Measurements from ENCODE around the gene KRTAP1-3. TPM values are rescaled to one million over a fixed set of nuclear protein-coding genes. Genes with fewer than 3 reads are reported as not detected.

Gene KRTAP1-3
- polyA plus RNA-seq, 3 donors: not detected

Other genes with a start within 250 kb of the KRTAP1-3 start
- not detected for gene KRT28, start 234.9 kb downstream of the KRTAP1-3 start, polyA plus RNA-seq (ENCODE audit: insufficient read length in 3 of 3)
- 10 to 100 TPM; 33.0 to 44.7 (median 41.0) TPM for gene KRT10, start 212.3 kb downstream of the KRTAP1-3 start, polyA plus RNA-seq (ENCODE audit: insufficient read length in 3 of 3)
- not detected for gene KRT12, start 167.7 kb downstream of the KRTAP1-3 start, polyA plus RNA-seq (ENCODE audit: insufficient read length in 3 of 3)
- gene KRT20, start 149.6 kb downstream of the KRTAP1-3 start, polyA plus RNA-seq (ENCODE audit: insufficient read length in 3 of 3): under 1 TPM in 2 of 3 donors, not detected in 1; 0.17 to 0.37 TPM
- gene KRT23, start 97.2 kb downstream of the KRTAP1-3 start, polyA plus RNA-seq (ENCODE audit: insufficient read length in 3 of 3): 1 to 10 TPM in 2 of 3 donors, under 1 TPM in 1; 0.45 to 2.2 (median 2.0) TPM
- not detected for gene KRT39, start 67.9 kb downstream of the KRTAP1-3 start, polyA plus RNA-seq (ENCODE audit: insufficient read length in 3 of 3)
- not detected for gene KRT40, start 50.5 kb downstream of the KRTAP1-3 start, polyA plus RNA-seq (ENCODE audit: insufficient read length in 3 of 3)
- not detected for gene KRTAP3-3, start 40.7 kb downstream of the KRTAP1-3 start, polyA plus RNA-seq (ENCODE audit: insufficient read length in 3 of 3)
- gene KRTAP3-2, start 35.0 kb downstream of the KRTAP1-3 start, polyA plus RNA-seq (ENCODE audit: insufficient read length in 3 of 3): not detected
- gene KRTAP3-1, start 25.7 kb downstream of the KRTAP1-3 start, polyA plus RNA-seq (ENCODE audit: insufficient read length in 3 of 3): not detected
- gene KRTAP1-5, start 7.7 kb downstream of the KRTAP1-3 start, polyA plus RNA-seq (ENCODE audit: insufficient read length in 3 of 3): not detected
- not detected for gene KRTAP1-4, start 4.7 kb downstream of the KRTAP1-3 start, polyA plus RNA-seq (ENCODE audit: insufficient read length in 3 of 3)
- gene KRTAP1-1, start 6.6 kb upstream of the KRTAP1-3 start, polyA plus RNA-seq (ENCODE audit: insufficient read length in 3 of 3): not detected
- not detected for gene KRTAP2-1, start 12.4 kb upstream of the KRTAP1-3 start, polyA plus RNA-seq (ENCODE audit: insufficient read length in 3 of 3)
- gene KRTAP2-2, start 20.4 kb upstream of the KRTAP1-3 start, polyA plus RNA-seq (ENCODE audit: insufficient read length in 3 of 3): not detected
- gene KRTAP2-3, start 25.2 kb upstream of the KRTAP1-3 start, polyA plus RNA-seq (ENCODE audit: insufficient read length in 3 of 3): not detected
- gene KRTAP2-4, start 31.0 kb upstream of the KRTAP1-3 start, polyA plus RNA-seq (ENCODE audit: insufficient read length in 3 of 3): not detected
- not detected for gene KRTAP4-7, start 49.3 kb upstream of the KRTAP1-3 start, polyA plus RNA-seq (ENCODE audit: insufficient read length in 3 of 3)
- gene KRTAP4-8, start 63.3 kb upstream of the KRTAP1-3 start, polyA plus RNA-seq (ENCODE audit: insufficient read length in 3 of 3): not detected
- gene KRTAP4-16, start 67.3 kb upstream of the KRTAP1-3 start, polyA plus RNA-seq (ENCODE audit: insufficient read length in 3 of 3): not detected
- gene KRTAP4-9, start 70.5 kb upstream of the KRTAP1-3 start, polyA plus RNA-seq (ENCODE audit: insufficient read length in 3 of 3): not detected
- gene KRTAP4-11, start 83.5 kb upstream of the KRTAP1-3 start, polyA plus RNA-seq (ENCODE audit: insufficient read length in 3 of 3): not detected
- not detected for gene KRTAP4-12, start 89.3 kb upstream of the KRTAP1-3 start, polyA plus RNA-seq (ENCODE audit: insufficient read length in 3 of 3)
- gene KRTAP4-6, start 105.7 kb upstream of the KRTAP1-3 start, polyA plus RNA-seq (ENCODE audit: insufficient read length in 3 of 3): not detected
- gene KRTAP4-5, start 115.0 kb upstream of the KRTAP1-3 start, polyA plus RNA-seq (ENCODE audit: insufficient read length in 3 of 3): not detected
- gene KRTAP4-4, start 125.9 kb upstream of the KRTAP1-3 start, polyA plus RNA-seq (ENCODE audit: insufficient read length in 3 of 3): not detected
- gene KRTAP4-3, start 133.3 kb upstream of the KRTAP1-3 start, polyA plus RNA-seq (ENCODE audit: insufficient read length in 3 of 3): not detected
- gene KRTAP4-2, start 143.3 kb upstream of the KRTAP1-3 start, polyA plus RNA-seq (ENCODE audit: insufficient read length in 3 of 3): not detected
- not detected for gene KRTAP4-1, start 150.0 kb upstream of the KRTAP1-3 start, polyA plus RNA-seq (ENCODE audit: insufficient read length in 3 of 3)
- gene KRTAP9-1, start 155.0 kb upstream of the KRTAP1-3 start, polyA plus RNA-seq (ENCODE audit: insufficient read length in 3 of 3): not detected
- not detected for gene KRTAP9-2, start 191.8 kb upstream of the KRTAP1-3 start, polyA plus RNA-seq (ENCODE audit: insufficient read length in 3 of 3)
- not detected for gene KRTAP9-3, start 197.6 kb upstream of the KRTAP1-3 start, polyA plus RNA-seq (ENCODE audit: insufficient read length in 3 of 3)
- not detected for gene KRTAP9-8, start 203.1 kb upstream of the KRTAP1-3 start, polyA plus RNA-seq (ENCODE audit: insufficient read length in 3 of 3)
- not detected for gene KRTAP9-4, start 214.8 kb upstream of the KRTAP1-3 start, polyA plus RNA-seq (ENCODE audit: insufficient read length in 3 of 3)
- not detected for gene KRTAP9-9, start 220.5 kb upstream of the KRTAP1-3 start, polyA plus RNA-seq (ENCODE audit: insufficient read length in 3 of 3)
- under 1 TPM; 0.10 to 0.14 (median 0.11) TPM for gene KRTAP9-6, start 230.5 kb upstream of the KRTAP1-3 start, polyA plus RNA-seq (ENCODE audit: insufficient read length in 3 of 3)
- not detected for gene KRTAP9-7, start 240.8 kb upstream of the KRTAP1-3 start, polyA plus RNA-seq (ENCODE audit: insufficient read length in 3 of 3)

Measured in right renal cortex interstitium (tissue), 3 donors.